PC-9 (cell line): ENCODE results near the gene GFPT1.

ENCODE experiments used
- EZH2 ChIP-seq: fragments of 200-600 bp; sonication (generic); IDR thresholded peaks from 2 replicates; pipeline ENCODE4 v1.8.0; 2017; ENCODE audit warnings: antibody characterized with exemption, low read depth
- TF ChIP-seq, protein P1 (sequence below): fragments of 200-600 bp; sonication (generic); conservative IDR thresholded peaks from 2 replicates; pipeline ENCODE4 v1.6.1; 2017; ENCODE audit warnings: mixed run types, antibody characterized with exemption, mild to moderate bottlenecking, moderate library complexity

DNA sequence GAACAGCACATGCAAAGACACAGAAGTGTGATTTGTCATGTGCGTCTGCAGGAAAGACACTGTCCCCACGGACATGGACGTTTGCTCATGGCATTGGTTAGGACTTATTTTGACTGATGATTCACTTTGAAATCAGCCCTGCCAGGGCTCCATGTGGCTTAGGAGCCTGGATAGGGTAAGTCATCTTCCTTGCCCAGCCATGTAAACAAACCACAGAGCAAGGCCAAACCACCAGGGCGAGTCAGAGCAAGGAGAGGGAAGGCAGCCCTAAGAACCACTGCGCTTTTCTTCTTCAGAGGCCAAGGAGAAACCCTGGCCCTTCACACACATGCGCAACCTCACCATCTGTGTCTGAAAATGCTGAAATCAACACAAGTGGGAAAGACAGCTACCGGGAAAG lies 88.8 kb downstream of the GFPT1 start:
- TF ChIP-seq, protein P1, sequence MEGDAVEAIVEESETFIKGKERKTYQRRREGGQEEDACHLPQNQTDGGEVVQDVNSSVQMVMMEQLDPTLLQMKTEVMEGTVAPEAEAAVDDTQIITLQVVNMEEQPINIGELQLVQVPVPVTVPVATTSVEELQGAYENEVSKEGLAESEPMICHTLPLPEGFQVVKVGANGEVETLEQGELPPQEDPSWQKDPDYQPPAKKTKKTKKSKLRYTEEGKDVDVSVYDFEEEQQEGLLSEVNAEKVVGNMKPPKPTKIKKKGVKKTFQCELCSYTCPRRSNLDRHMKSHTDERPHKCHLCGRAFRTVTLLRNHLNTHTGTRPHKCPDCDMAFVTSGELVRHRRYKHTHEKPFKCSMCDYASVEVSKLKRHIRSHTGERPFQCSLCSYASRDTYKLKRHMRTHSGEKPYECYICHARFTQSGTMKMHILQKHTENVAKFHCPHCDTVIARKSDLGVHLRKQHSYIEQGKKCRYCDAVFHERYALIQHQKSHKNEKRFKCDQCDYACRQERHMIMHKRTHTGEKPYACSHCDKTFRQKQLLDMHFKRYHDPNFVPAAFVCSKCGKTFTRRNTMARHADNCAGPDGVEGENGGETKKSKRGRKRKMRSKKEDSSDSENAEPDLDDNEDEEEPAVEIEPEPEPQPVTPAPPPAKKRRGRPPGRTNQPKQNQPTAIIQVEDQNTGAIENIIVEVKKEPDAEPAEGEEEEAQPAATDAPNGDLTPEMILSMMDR: no peak
- no peak for TF ChIP-seq EZH2
